Neuronal stem cell (in vitro differentiated cells): ENCODE results near the gene PTPN20.
A peak's percentile ranks its signal among the peaks of the same experiment; 100 is the strongest.

Experiments
- DNase-seq: peaks from one replicate; pipeline ENCODE4 v3.0.0-alpha.2; 2013; ENCODE audit warnings: low spot score
- H2AFZ ChIP-seq: one replicate; pipeline ENCODE4 v1.6.1; 2013; ENCODE audit warnings: mild to moderate bottlenecking, low read length, inconsistent platforms
- H2AK5ac ChIP-seq: 2 replicates; pipeline ENCODE4 v1.6.1; 2013; ENCODE audit warnings: low read depth, mild to moderate bottlenecking, inconsistent platforms, low read length, moderate library complexity, mixed read lengths
- H2BK120ac ChIP-seq: 2 replicates; pipeline ENCODE4 v1.6.1; 2013; ENCODE audit warnings: low read depth, mild to moderate bottlenecking, inconsistent platforms, low read length, moderate library complexity, mixed read lengths
- H2BK12ac ChIP-seq: one replicate; pipeline ENCODE4 v1.6.1; 2013; ENCODE audit warnings: low read length, inconsistent platforms
- H2BK15ac ChIP-seq: 2 replicates; pipeline ENCODE4 v1.6.1; 2013; ENCODE audit warnings: mild to moderate bottlenecking, low read length, inconsistent platforms, mixed read lengths
- H2BK5ac ChIP-seq: one replicate; pipeline ENCODE4 v1.6.1; 2013; ENCODE audit warnings: inconsistent platforms, mild to moderate bottlenecking, low read length, moderate library complexity
- H3K14ac ChIP-seq: one replicate; pipeline ENCODE4 v1.6.1; 2013; ENCODE audit warnings: low read length, inconsistent platforms
- H3K18ac ChIP-seq: 2 replicates; pipeline ENCODE4 v1.6.1; 2013; ENCODE audit warnings: low read length, inconsistent platforms
- H3K23ac ChIP-seq: 2 replicates; pipeline ENCODE4 v1.6.1; 2013; ENCODE audit warnings: low read depth, mild to moderate bottlenecking, mixed read lengths, low read length, inconsistent platforms; ENCODE audit not compliant: poor library complexity
- H3K27ac ChIP-seq: replicated peaks from 3 replicates; pipeline ENCODE4 v1.5.1; 2013; ENCODE audit warnings: low read length, inconsistent platforms
- H3K27me3 ChIP-seq, 3 experiments: 2 replicates each; pipeline ENCODE4 v1.6.1; 2013; ENCODE audit warnings: low read length in 3 of 3, mild to moderate bottlenecking in 2 of 3, inconsistent platforms in 1 of 3, low read depth in 1 of 3, mixed read lengths in 1 of 3, moderate library complexity in 1 of 3; ENCODE audit not compliant: control insufficient read depth in 3 of 3, insufficient read depth in 3 of 3
- H3K36me3 ChIP-seq, 2 donors: replicated peaks in 1 of 2; 2 replicates each; pipeline ENCODE4 v1.6.1; 2013; ENCODE audit warnings: low read length in 2 of 2; ENCODE audit not compliant: control insufficient read depth in 2 of 2, insufficient read depth in 2 of 2
- H3K4ac ChIP-seq: 2 replicates; pipeline ENCODE4 v1.6.1; 2013; ENCODE audit warnings: inconsistent platforms, mild to moderate bottlenecking, low read length, moderate library complexity
- H3K4me1 ChIP-seq, 2 donors: 1 replicate in 1 of 2; 2 replicates in 1 of 2; pipeline ENCODE4 v1.6.1; 2013; ENCODE audit warnings: low read length in 2 of 2, low read depth in 1 of 2; ENCODE audit not compliant: control insufficient read depth in 2 of 2, insufficient read depth in 1 of 2
- H3K4me2 ChIP-seq: one replicate; pipeline ENCODE4 v1.6.1; 2013; ENCODE audit warnings: mild to moderate bottlenecking, low read length, inconsistent platforms; ENCODE audit not compliant: insufficient read depth, poor library complexity, severe bottlenecking
- H3K4me3 ChIP-seq, 2 donors: 2 replicates each; pipeline ENCODE4 v1.5.1; 2013; ENCODE audit warnings: low read length in 2 of 2, mild to moderate bottlenecking in 2 of 2, inconsistent platforms in 1 of 2, moderate library complexity in 1 of 2
- H3K79me1 ChIP-seq: one replicate; pipeline ENCODE4 v1.6.1; 2013; ENCODE audit warnings: low read depth, mild to moderate bottlenecking, inconsistent platforms, low read length, moderate library complexity
- H3K9ac ChIP-seq: one replicate; pipeline ENCODE4 v1.6.1; 2013; ENCODE audit warnings: mild to moderate bottlenecking, low read depth, low read length, inconsistent platforms; ENCODE audit not compliant: poor library complexity
- H3K9me3 ChIP-seq, 2 donors: replicated peaks in 1 of 2; 2 replicates each; pipeline versions ENCODE3 to v1.6.1; 2013; ENCODE audit warnings: low read length in 2 of 2, mild to moderate bottlenecking in 2 of 2, inconsistent platforms in 1 of 2, low read depth in 1 of 2, mixed read lengths in 1 of 2, moderate library complexity in 1 of 2; ENCODE audit not compliant: control insufficient read depth in 2 of 2, insufficient read depth in 1 of 2
- H4K8ac ChIP-seq: one replicate; pipeline ENCODE4 v1.6.1; 2013; ENCODE audit warnings: low read depth, mild to moderate bottlenecking, inconsistent platforms, low read length, moderate library complexity
- H4K91ac ChIP-seq: one replicate; pipeline ENCODE4 v1.6.1; 2013; ENCODE audit warnings: low read length, low read depth, mild to moderate bottlenecking, inconsistent platforms; ENCODE audit not compliant: poor library complexity
- WGBS, 2 donors: extraction: QIAGEN DNeasy Blood & Tissue Kit; methylation state at CpG; one replicate each; pipeline ENCODE4 v1.1.7; 2013; ENCODE audit warnings: missing lambda C conversion rate in 2 of 2, mixed read lengths in 1 of 2; ENCODE audit not compliant: insufficient read length in 2 of 2, insufficient replicate concordance in 1 of 2; ENCODE audit errors: extremely low coverage in 2 of 2; 5-methylcytosine and 5-hydroxymethylcytosine counted together

Gene PTPN20

GRCh38 chr10:47039562-47039913, 128.3 kb downstream of the PTPN20 start:
- H3K18ac ChIP-seq: no peak overlapping the region
- H3K4me2 ChIP-seq: no peak overlapping the region
- H4K8ac ChIP-seq: no peak overlapping the region
- H3K9me3 ChIP-seq: no peaks in the 10 kb centered on the region
- no peak overlapping the region for H3K9ac ChIP-seq
- H3K4ac ChIP-seq: no peak overlapping the region
- H2BK5ac ChIP-seq: no peak overlapping the region
- no peak overlapping the region for H4K91ac ChIP-seq
- H3K4me1 ChIP-seq: peaks cover 0 to 8% of the 10 kb centered on the region in 2 donors
- H2BK15ac ChIP-seq: peak overlapping the region; percentile 25
- WGBS, 2 donors: no CpG with 5 or more reads among the region's 4 CpGs
- H2AK5ac ChIP-seq: no peak overlapping the region
- H3K79me1 ChIP-seq: no peaks in the 10 kb centered on the region
- peaks cover 0 to 17% (median 0%) of the 10 kb centered on the region in 3 experiments for H3K27me3 ChIP-seq
- no peak overlapping the region for H3K27ac ChIP-seq
- H3K14ac ChIP-seq: no peak overlapping the region
- H3K36me3 ChIP-seq: no peaks in the 10 kb centered on the region
- no peak for DNase-seq
- no peak overlapping the region for H3K23ac ChIP-seq
- no peak overlapping the region for H3K4me3 ChIP-seq
- no peak overlapping the region for H2BK120ac ChIP-seq
- H2BK12ac ChIP-seq: no peak overlapping the region
- H2AFZ ChIP-seq: no peak overlapping the region

GRCh38 chr10:47040041-47040491, 128.8 kb downstream of the PTPN20 start:
- H3K4me3 ChIP-seq: no peak overlapping the region
- peak overlapping the region; percentile 10 for H2BK12ac ChIP-seq
- WGBS, 2 donors: no CpG with 5 or more reads among the region's 9 CpGs
- H2BK5ac ChIP-seq: no peak overlapping the region
- no peak overlapping the region for H3K18ac ChIP-seq
- peak overlapping the region; percentile 3 for H3K14ac ChIP-seq
- H3K36me3 ChIP-seq: no peaks in the 10 kb centered on the region
- no peaks in the 10 kb centered on the region for H3K79me1 ChIP-seq
- no peak overlapping the region for H2BK15ac ChIP-seq
- no peak overlapping the region for H4K8ac ChIP-seq
- H3K9ac ChIP-seq: no peak overlapping the region
- no peak overlapping the region for H3K23ac ChIP-seq
- no peaks in the 10 kb centered on the region for H3K9me3 ChIP-seq
- H3K27ac ChIP-seq: no peak overlapping the region
- H3K4ac ChIP-seq: no peak overlapping the region
- peaks cover 0 to 17% (median 0%) of the 10 kb centered on the region in 3 experiments for H3K27me3 ChIP-seq
- no peak overlapping the region for H2BK120ac ChIP-seq
- peak overlapping the region; percentile 6 for H2AK5ac ChIP-seq
- H2AFZ ChIP-seq: no peak overlapping the region
- H4K91ac ChIP-seq: peak overlapping the region; percentile 49
- peaks cover 0 to 8% of the 10 kb centered on the region in 2 donors for H3K4me1 ChIP-seq
- H3K4me2 ChIP-seq: no peak overlapping the region
- no peak for DNase-seq

GRCh38 chr10:47040681-47041080, 129.5 kb downstream of the PTPN20 start:
- Histone ChIP-seq H2BK12ac (no peak overlapping the region), H2AK5ac (no peak overlapping the region), H3K4me3 (no peak overlapping the region), H3K4me2 (no peak overlapping the region), H3K27me3 (peaks cover 0 to 17% (median 0%) of the 10 kb centered on the region in 3 experiments), H3K9ac (no peak overlapping the region), H3K27ac (no peak overlapping the region), H3K14ac (no peak overlapping the region), H4K91ac (no peak overlapping the region), H3K36me3 (no peaks in the 10 kb centered on the region), H4K8ac (no peak overlapping the region), H3K4ac (no peak overlapping the region), H3K79me1 (no peaks in the 10 kb centered on the region), H3K9me3 (no peaks in the 10 kb centered on the region), H2BK15ac (no peak overlapping the region), H2BK120ac (no peak overlapping the region), H3K4me1 (peaks cover 0 to 8% of the 10 kb centered on the region in 2 donors), H3K23ac (no peak overlapping the region), H2BK5ac (no peak overlapping the region), H2AFZ (no peak overlapping the region), H3K18ac (no peak overlapping the region)
- DNase-seq: no peak
- no CpG with 5 or more reads among the region's 4 CpGs for WGBS, 2 donors

- H3K4ac ChIP-seq: no peak overlapping the region
- H3K14ac ChIP-seq: no peak overlapping the region
- no peak overlapping the region for H2AFZ ChIP-seq
- H3K18ac ChIP-seq: no peak overlapping the region
- no CpG with 5 or more reads among the region's 4 CpGs for WGBS, 2 donors
- H3K9ac ChIP-seq: no peak overlapping the region
- H4K8ac ChIP-seq: no peak overlapping the region
- no peak overlapping the region for H2BK5ac ChIP-seq
- H2BK15ac ChIP-seq: no peak overlapping the region
- no peak overlapping the region for H2AK5ac ChIP-seq
- no peak overlapping the region for H4K91ac ChIP-seq
- no peak overlapping the region for H3K23ac ChIP-seq
- DNase-seq: no peak
- H3K4me1 ChIP-seq: peaks cover 0 to 8% of the 10 kb centered on the region in 2 donors
- no peak overlapping the region for H3K4me2 ChIP-seq
- H3K4me3 ChIP-seq: no peak overlapping the region
- no peak overlapping the region for H2BK120ac ChIP-seq
- no peaks in the 10 kb centered on the region for H3K9me3 ChIP-seq
- no peaks in the 10 kb centered on the region for H3K36me3 ChIP-seq
- H3K27me3 ChIP-seq: peaks cover 0 to 15% (median 0%) of the 10 kb centered on the region in 3 experiments
- no peak overlapping the region for H2BK12ac ChIP-seq
- H3K79me1 ChIP-seq: no peaks in the 10 kb centered on the region
- H3K27ac ChIP-seq: no peak overlapping the region
These were observed 130.4 kb downstream of the PTPN20 start for GRCh38 chr10:47041396-47042198.
